HepG2 (cell line): ENCODE data around the gene AGRN. TPM values are rescaled to one million over a fixed set of nuclear protein-coding genes. Genes with fewer than 3 reads are reported as not detected.

Source experiments
- ATAC-seq: fragments of 200-7000 bp; cut with Tn5 transposase; 3 replicates; pipeline ENCODE4 v1.9.1; 2020; ENCODE audit warnings: mild to moderate bottlenecking, moderate library complexity
- BruUV-seq: library from RNA; stranded (reverse); fragments of 400-500 nt; replicated peaks from 2 replicates; lab custom pipeline; 2021; lab: Mats Ljungman, UMichigan
- CTCF ChIA-PET: fragments of 300-600 bp; formaldehyde crosslinking; extraction: SDS; loops from one replicate; lab custom pipeline; 2021; ENCODE audit warnings: low total read pairs, inconsistent platforms, low intra/inter-chr PET ratio; lab: Yijun Ruan, JAX
- POLR2A ChIA-PET: fragments of 350-600 bp; sonication (Branson Sonifier 250); formaldehyde crosslinking; loops from one replicate; lab custom pipeline; 2020; ENCODE audit warnings: antibody characterized with exemption, inconsistent platforms; lab: Yijun Ruan, JAX
- DNase-seq: peaks from one replicate; pipeline ENCODE4 v3.0.0-alpha.2; 2015; ENCODE audit warnings: low spot score
- FAIRE-seq: peaks from 3 replicates; lab custom pipeline; 2011; peaks lifted over from hg19 to GRCh38; lab: Jason Lieb, UNC
- H2AFZ ChIP-seq: one replicate; pipeline ENCODE4 v1.6.1; 2011; ENCODE audit warnings: low read length, inconsistent platforms
- H3K27ac ChIP-seq: fragments of 300-600 bp; 3 replicates; pipeline ENCODE4 v1.8.0; 2011; ENCODE audit warnings: mixed run types, mild to moderate bottlenecking, mixed read lengths, low read length, inconsistent platforms; ENCODE audit not compliant: insufficient read depth; ENCODE audit errors: extremely low read length
- H3K27me3 ChIP-seq, 2 experiments: fragments of 200-600 bp in 1 of 2; 2 replicates in 1 of 2; 3 replicates in 1 of 2; pipeline versions ENCODE4 v1.6.0 to v1.8.0; 2011; ENCODE audit warnings: low read length in 2 of 2, mild to moderate bottlenecking in 2 of 2, moderate library complexity in 2 of 2, inconsistent platforms in 1 of 2; ENCODE audit not compliant: insufficient read depth in 2 of 2, control insufficient read depth in 1 of 2
- H3K36me3 ChIP-seq, 2 experiments: fragments of 200-600 bp in 1 of 2; replicated peaks in 1 of 2; 2 replicates in 1 of 2; 3 replicates in 1 of 2; pipeline versions ENCODE4 v1.5.1 to v1.8.0; 2011; ENCODE audit warnings: low read length in 2 of 2, inconsistent platforms in 1 of 2; ENCODE audit not compliant: insufficient read depth in 2 of 2, control insufficient read depth in 1 of 2
- H3K4me1 ChIP-seq: 2 replicates; pipeline ENCODE4 v1.5.1; 2012; ENCODE audit warnings: low read length, inconsistent platforms; ENCODE audit not compliant: insufficient read depth
- H3K4me2 ChIP-seq: 2 replicates; pipeline ENCODE4 v1.6.0; 2011; ENCODE audit warnings: low read depth, low read length, inconsistent platforms
- H3K4me3 ChIP-seq, 3 experiments: fragments of 200-600 bp in 1 of 3; sonication (generic), shearing (Covaris generic) in 1 of 3; replicated peaks in 1 of 3; 2 replicates each; pipeline ENCODE4 v1.5.1; 2011 to 2016; ENCODE audit warnings: low read length in 3 of 3, inconsistent platforms in 2 of 3, low read depth in 2 of 3, mild to moderate bottlenecking in 2 of 3, control low read depth in 1 of 3, mixed read lengths in 1 of 3; ENCODE audit not compliant: insufficient read depth in 1 of 3
- H3K79me2 ChIP-seq: one replicate; pipeline ENCODE4 v1.6.1; 2011; ENCODE audit warnings: low read length, inconsistent platforms; ENCODE audit not compliant: insufficient read depth
- H3K9ac ChIP-seq: 2 replicates; pipeline ENCODE4 v1.6.0; 2011; ENCODE audit warnings: mild to moderate bottlenecking, low read depth, low read length, inconsistent platforms; ENCODE audit not compliant: insufficient read depth
- H3K9me3 ChIP-seq: 2 replicates; pipeline ENCODE4 v1.5.1; 2012; ENCODE audit warnings: mild to moderate bottlenecking, low read length
- H4K20me1 ChIP-seq: 2 replicates; pipeline ENCODE4 v1.6.0; 2011; ENCODE audit warnings: inconsistent platforms, mild to moderate bottlenecking, low read length, moderate library complexity; ENCODE audit not compliant: insufficient read depth
- PHF21A ChIP-seq: sonication (generic); formaldehyde crosslinking; IDR thresholded peaks from 2 replicates; pipeline ENCODE4 v1.5.0; 2020; ENCODE audit warnings: mild to moderate bottlenecking, missing genetic modification reagents
- SP140L ChIP-seq: sonication (generic); formaldehyde crosslinking; IDR thresholded peaks from 2 replicates; pipeline ENCODE4 v1.4.0; 2020; ENCODE audit warnings: missing genetic modification reagents, borderline replicate concordance
- SRY ChIP-seq: sonication (generic); formaldehyde crosslinking; IDR thresholded peaks from 2 replicates; pipeline ENCODE4 v1.8.0; 2022; ENCODE audit warnings: mild to moderate bottlenecking, missing genetic modification reagents
- TAF1 ChIP-seq: sonication (generic); formaldehyde crosslinking; IDR thresholded peaks from 2 replicates; pipeline ENCODE4 v1.4.0; 2020; ENCODE audit warnings: missing genetic modification reagents
- THAP11 ChIP-seq: IDR thresholded peaks from 2 replicates; pipeline ENCODE4 v1.6.1; 2016; ENCODE audit warnings: missing biosample characterization, missing genetic modification reagents
- ZFYVE20 ChIP-seq: sonication (generic); formaldehyde crosslinking; IDR thresholded peaks from 2 replicates; pipeline ENCODE4 v1.8.0; 2023; ENCODE audit warnings: low read depth, mild to moderate bottlenecking, moderate library complexity, missing genetic modification reagents, borderline replicate concordance
- WGBS: methylation state at CpG from one replicate; pipeline ENCODE4 v1.1.6; 2017; ENCODE audit warnings: low lambda C conversion rate; 5-methylcytosine and 5-hydroxymethylcytosine counted together
- in situ Hi-C: cut with HindIII; loops from 2 replicates; pipeline ENCODE4 v1.10.0; 2017; ENCODE audit warnings: low pct_unique_long_range_greater_than_20kb; ENCODE audit not compliant: extremely low pct_ligation_motif_present
- intact Hi-C: fragments of 100-400 bp; cut with micrococcal nuclease; formaldehyde crosslinking; loops from one replicate; pipeline ENCODE4 v1.10.0; 2022; ENCODE audit not compliant: unreplicated experiment
- polyA plus RNA-seq, 8 experiments: library from polyadenylated mRNA; depleted of rRNA in 3 of 8; stranded (reverse) in 7 of 8; unstranded in 1 of 8; fragments of >200 nt; fragmentation: Illumina TruSeq in 4 of 8; extraction: Trizol in 4 of 8; gene quantifications; 2 replicates each; pipeline versions ENCODE4 v1.2.1 to v1.2.3, GENCODE V29; 2011 to 2016; ENCODE audit warnings: low read depth in 4 of 8, missing spikeins in 1 of 8, mixed read lengths in 1 of 8; ENCODE audit not compliant: insufficient read depth in 1 of 8
- total RNA-seq, 5 experiments: library from RNA; depleted of rRNA; stranded (reverse); fragments of >200 nt; fragmentation: Illumina TruSeq; extraction: Trizol; gene quantifications; 2 replicates each; pipeline ENCODE4 v1.2.3, GENCODE V29; 2016; ENCODE audit warnings: low read depth in 1 of 5
- TF ChIP-seq, protein P1 (sequence below): sonication (generic); formaldehyde crosslinking; IDR thresholded peaks from 2 replicates; pipeline ENCODE4 v1.5.1; 2020; ENCODE audit warnings: mild to moderate bottlenecking, missing genetic modification reagents, borderline replicate concordance
- TF ChIP-seq, protein P2 (sequence below): sonication (generic); formaldehyde crosslinking; IDR thresholded peaks from 2 replicates; pipeline ENCODE4 v1.4.0; 2020; ENCODE audit warnings: missing genetic modification reagents, borderline replicate concordance

Gene AGRN
- total and polyA plus RNA-seq, 2 of the 13 experiments (the other 11 are each of a cell fraction or from before 2014, with no cell fraction given) = 29.8 to 65.2 TPM

DNA sequence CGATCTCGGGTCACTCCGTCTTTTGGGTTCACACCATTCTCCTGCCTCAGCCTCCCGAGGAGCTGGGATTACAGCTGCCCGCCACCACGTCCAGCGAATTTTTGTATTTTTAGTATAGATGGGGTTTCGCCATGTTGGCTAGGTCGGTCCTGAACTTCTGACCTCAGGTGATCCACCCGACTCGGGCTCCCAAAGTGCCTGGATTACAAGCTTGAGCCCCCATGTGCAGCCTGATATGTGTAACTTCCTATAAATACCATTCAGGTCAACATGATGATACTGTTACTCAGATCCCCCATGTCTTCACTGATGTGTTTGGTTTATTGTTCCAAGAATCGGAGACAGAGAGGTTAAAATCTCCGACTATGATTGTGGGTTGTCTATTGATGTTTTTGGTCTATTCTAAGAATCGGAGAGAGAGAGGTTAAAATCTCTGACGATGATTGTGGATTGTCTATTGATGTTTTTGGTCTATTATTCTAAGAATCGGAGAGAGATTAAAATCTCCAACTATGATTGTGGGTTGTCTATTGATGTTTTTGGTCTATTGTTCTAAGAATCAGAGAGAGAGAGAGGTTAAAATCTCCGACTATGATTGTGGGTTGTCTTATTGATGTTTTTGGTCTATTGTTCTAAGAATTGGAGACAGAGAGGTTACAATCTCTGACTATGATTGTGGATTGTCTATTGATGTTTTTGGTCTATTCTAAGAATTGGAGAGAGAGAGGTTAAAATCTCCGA, 78.9 kb downstream of the AGRN start:
- Histone ChIP-seq H3K4me2 (no peak overlapping the region), H3K27ac (no peak overlapping the region), H2AFZ (no peak overlapping the region), H3K9ac (no peak overlapping the region), H3K9me3 (no peaks in the 10 kb centered on the region), H4K20me1 (no peaks in the 10 kb centered on the region), H3K4me3 (no peak overlapping the region), H3K27me3 (no peaks in the 10 kb centered on the region; a peak in 1 of 5 replicates), H3K79me2 (no peaks in the 10 kb centered on the region), H3K4me1 (peaks cover 10% of the 10 kb centered on the region), H3K36me3 (no peaks in the 10 kb centered on the region)
- no TSS peak for BruUV-seq
- in situ Hi-C loops (no loop called here), intact Hi-C loops (no loop called here)
- WGBS = 95% methylated on average over 18 of the region's 18 CpGs
- no peak for DNase-seq
- no peak for FAIRE-seq
- ChIA-PET POLR2A (no interaction called here), CTCF (no interaction called here)
- no peak for ATAC-seq
- TF ChIP-seq TAF1 (no peak), THAP11 (CRISPR knock-in tag) (no peak), PHF21A (no peak), ZFYVE20 (CRISPR knock-in tag) (no peak)
- TF ChIP-seq, protein P1, sequence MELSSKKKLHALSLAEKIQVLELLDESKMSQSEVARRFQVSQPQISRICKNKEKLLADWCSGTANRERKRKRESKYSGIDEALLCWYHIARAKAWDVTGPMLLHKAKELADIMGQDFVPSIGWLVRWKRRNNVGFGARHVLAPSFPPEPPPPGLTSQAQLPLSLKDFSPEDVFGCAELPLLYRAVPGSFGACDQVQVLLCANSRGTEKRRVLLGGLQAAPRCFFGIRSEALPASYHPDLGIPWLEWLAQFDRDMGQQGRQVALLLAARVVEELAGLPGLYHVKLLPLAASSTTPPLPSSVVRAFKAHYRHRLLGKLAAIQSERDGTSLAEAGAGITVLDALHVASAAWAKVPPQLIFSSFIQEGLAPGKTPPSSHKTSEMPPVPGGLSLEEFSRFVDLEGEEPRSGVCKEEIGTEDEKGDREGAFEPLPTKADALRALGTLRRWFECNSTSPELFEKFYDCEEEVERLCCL (CRISPR knock-in tag) = no peak

DNA sequence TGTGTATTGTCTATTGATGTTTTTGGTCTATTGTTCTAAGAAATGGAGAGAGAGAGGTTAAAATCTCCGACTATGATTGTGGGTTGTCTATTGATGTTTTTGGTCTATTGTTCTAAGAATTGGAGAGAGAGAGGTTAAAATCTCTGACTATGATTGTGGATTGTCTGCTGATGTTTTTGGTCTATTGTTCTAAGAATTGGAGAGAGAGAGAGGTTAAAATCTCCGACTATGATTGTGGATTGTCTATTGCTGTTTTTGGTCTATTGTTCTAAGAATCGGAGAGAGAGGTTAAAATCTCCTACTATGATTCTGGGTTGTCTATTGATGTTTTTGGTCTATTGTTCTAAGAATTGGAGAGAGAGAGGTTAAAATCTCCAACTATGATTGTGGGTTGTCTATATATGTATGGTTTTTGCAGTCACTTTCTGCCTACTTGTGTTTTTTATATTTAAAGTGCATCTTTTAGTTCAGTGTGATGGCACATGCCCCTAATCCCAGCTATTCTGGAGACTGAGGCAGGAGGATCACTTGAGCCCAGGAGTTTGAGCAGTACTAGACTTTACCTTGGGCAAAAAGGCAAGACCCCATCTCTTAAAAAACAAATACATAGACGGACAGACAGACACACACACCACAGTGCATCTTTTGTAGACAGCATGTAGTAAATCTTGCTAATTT, 79.7 kb downstream of the AGRN start:
- no peak overlapping the region for H3K4me3 ChIP-seq
- H3K9ac ChIP-seq = no peak overlapping the region
- H3K36me3 ChIP-seq = no peaks in the 10 kb centered on the region
- no peak overlapping the region for H3K27ac ChIP-seq
- no TSS peak for BruUV-seq
- no peaks in the 10 kb centered on the region for H3K9me3 ChIP-seq
- H3K27me3 ChIP-seq = no peaks in the 10 kb centered on the region; a peak in 1 of 5 replicates
- TF ChIP-seq SRY (CRISPR knock-in tag) = no peak
- TF ChIP-seq SP140L = no peak
- TF ChIP-seq, protein P2, sequence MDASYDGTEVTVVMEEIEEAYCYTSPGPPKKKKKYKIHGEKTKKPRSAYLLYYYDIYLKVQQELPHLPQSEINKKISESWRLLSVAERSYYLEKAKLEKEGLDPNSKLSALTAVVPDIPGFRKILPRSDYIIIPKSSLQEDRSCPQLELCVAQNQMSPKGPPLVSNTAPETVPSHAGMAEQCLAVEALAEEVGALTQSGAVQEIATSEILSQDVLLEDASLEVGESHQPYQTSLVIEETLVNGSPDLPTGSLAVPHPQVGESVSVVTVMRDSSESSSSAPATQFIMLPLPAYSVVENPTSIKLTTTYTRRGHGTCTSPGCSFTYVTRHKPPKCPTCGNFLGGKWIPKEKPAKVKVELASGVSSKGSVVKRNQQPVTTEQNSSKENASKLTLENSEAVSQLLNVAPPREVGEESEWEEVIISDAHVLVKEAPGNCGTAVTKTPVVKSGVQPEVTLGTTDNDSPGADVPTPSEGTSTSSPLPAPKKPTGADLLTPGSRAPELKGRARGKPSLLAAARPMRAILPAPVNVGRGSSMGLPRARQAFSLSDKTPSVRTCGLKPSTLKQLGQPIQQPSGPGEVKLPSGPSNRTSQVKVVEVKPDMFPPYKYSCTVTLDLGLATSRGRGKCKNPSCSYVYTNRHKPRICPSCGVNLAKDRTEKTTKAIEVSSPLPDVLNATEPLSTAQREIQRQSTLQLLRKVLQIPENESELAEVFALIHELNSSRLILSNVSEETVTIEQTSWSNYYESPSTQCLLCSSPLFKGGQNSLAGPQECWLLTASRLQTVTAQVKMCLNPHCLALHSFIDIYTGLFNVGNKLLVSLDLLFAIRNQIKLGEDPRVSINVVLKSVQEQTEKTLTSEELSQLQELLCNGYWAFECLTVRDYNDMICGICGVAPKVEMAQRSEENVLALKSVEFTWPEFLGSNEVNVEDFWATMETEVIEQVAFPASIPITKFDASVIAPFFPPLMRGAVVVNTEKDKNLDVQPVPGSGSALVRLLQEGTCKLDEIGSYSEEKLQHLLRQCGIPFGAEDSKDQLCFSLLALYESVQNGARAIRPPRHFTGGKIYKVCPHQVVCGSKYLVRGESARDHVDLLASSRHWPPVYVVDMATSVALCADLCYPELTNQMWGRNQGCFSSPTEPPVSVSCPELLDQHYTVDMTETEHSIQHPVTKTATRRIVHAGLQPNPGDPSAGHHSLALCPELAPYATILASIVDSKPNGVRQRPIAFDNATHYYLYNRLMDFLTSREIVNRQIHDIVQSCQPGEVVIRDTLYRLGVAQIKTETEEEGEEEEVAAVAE (CRISPR knock-in tag) = no peak
- TF ChIP-seq, all 625 proteins: peak for 0
- ChIA-PET CTCF (no interaction called here), POLR2A (no interaction called here)
- Histone ChIP-seq H3K4me1 (peaks cover 10% of the 10 kb centered on the region), H3K79me2 (no peaks in the 10 kb centered on the region), H4K20me1 (no peaks in the 10 kb centered on the region), H3K4me2 (no peak overlapping the region), H2AFZ (no peak overlapping the region)
- no peak for FAIRE-seq
- in situ Hi-C loops (no loop called here), intact Hi-C loops (no loop called here)
- 92% methylated on average over 4 of the region's 4 CpGs for WGBS
- no peak for DNase-seq
- ATAC-seq = no peak
